SK-N-MC (cell line): Measurements from ENCODE around the gene DEFB127.

ENCODE experiments used
- EZH2 ChIP-seq: fragments of 200-600 bp; sonication (generic); IDR thresholded peaks from one replicate; pipeline ENCODE4 v1.6.1; 2017; ENCODE audit warnings: antibody characterized with exemption
- FOXP2 ChIP-seq: optimal IDR thresholded peaks from 2 replicates; pipeline ENCODE3; 2011; ENCODE audit warnings: mild to moderate bottlenecking, moderate library complexity; ENCODE audit not compliant: insufficient read depth; ENCODE audit errors: extremely low read length, control extremely low read depth
- POLR2AphosphoS5 ChIP-seq: IDR thresholded peaks from 2 replicates; pipeline ENCODE4 v1.6.1; 2012; ENCODE audit warnings: mild to moderate bottlenecking, low read depth, low read length, borderline replicate concordance

DNA sequence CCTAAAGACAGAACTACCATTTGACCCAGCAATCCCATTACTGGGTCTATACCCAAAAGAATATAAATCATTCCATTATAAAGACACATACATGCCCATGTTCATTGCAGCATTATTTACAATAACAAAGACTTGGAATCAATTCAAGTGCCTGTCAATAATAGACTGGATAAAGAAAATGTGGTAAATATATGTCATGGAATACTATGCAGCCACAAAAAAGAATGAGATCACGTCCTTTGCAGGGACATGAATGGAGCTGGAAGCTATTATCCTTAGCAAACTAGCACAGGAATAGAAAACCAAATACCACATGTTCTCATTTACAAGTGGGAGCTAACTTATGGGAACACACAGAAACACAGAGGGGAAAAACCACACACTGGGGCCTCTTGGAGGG, 41.0 kb downstream of the DEFB127 start:
- TF ChIP-seq EZH2 (no peak), POLR2AphosphoS5 (no peak), FOXP2 (no peak)
